Measurements from ENCODE around the gene HECW1. TPM values are rescaled to one million over a fixed set of nuclear protein-coding genes. Genes with fewer than 3 reads are reported as not detected.
A peak's percentile ranks its signal among the peaks of the same experiment; 100 is the strongest.
"Not testable (repeated sequence)": the region's sequence is repeated elsewhere in the genome, so short reads cannot be mapped to it uniquely, and the experiment has no call there.

Gene HECW1
- total RNA-seq, 1 experiment from 2014 or later = not detected

- no peak for DNase-seq (ENCODE audit: low read depth)
Observed at GRCh38 chr7:43465581-43466554, 353.4 kb downstream of the HECW1 start.

- DNase-seq (ENCODE audit: low read depth) = no peak
Observed at GRCh38 chr7:43467406-43467805, 355.0 kb downstream of the HECW1 start.

DNA sequence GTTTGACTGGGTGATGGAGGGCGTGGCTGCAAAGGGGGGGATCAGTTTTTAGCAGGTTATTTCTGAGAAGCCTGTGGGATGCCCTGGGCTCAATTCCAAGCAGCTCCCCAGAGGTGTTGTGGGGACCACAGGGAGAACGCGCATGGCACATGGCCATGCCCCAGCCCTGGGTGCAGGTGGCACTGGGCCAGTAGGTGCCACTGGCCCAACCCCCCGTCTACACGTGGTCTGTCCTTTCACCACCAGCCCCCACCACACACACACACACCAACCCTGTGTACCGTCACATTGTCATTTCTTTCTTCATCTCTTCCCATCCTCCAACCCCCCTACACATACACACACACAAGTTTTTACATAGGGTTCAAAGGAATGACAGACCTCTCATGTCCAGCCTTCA lies 355.4 kb downstream of the HECW1 start:
- no peak for DNase-seq (ENCODE audit: low read depth)

- DNase-seq (ENCODE audit: low read depth) = no peak
Observed at GRCh38 chr7:43469051-43469450, 356.6 kb downstream of the HECW1 start.

DNA sequence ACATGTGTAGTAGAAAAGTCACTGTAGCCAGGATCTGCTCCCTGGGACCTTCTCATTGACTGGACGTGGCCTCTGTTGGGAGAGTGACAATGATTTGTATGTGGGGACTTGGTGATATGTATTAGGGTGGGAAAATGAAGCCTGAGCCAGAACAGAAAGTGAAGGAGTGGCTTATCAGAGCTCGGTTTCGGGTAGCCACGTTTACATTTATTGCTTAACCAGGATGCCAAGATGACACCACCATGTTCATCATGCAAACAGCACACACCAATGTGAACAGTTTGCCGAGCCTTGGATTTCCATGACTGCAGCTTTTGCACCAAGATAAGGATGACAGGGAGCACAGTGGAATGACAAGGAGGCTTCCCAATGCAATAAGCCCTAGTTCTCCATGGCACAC lies 357.7 kb downstream of the HECW1 start:
- no peak for DNase-seq (ENCODE audit: low read depth)

GRCh38 chr7:43475983-43476382 lies 363.5 kb downstream of the HECW1 start:
- no peak for DNase-seq (ENCODE audit: low read depth)

DNA sequence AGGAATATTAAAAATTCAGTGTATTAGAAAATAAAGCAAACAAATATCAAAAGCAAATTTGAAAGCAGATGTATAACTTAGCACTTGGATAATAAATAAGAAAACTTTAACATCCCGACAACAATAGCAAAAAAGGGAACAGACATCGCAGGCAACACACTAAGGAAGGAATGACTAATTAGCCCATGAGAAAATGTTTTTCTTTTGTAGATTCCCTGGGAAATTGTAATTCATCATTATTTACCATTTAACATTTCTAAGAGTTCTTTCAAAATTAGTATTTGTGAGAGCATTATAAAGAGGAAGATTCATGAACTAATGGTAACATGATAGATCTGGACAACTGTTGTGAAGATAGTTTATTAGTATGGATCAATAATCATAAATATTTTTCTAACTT lies 364.4 kb downstream of the HECW1 start:
- DNase-seq (ENCODE audit: low read depth) = no peak

DNA sequence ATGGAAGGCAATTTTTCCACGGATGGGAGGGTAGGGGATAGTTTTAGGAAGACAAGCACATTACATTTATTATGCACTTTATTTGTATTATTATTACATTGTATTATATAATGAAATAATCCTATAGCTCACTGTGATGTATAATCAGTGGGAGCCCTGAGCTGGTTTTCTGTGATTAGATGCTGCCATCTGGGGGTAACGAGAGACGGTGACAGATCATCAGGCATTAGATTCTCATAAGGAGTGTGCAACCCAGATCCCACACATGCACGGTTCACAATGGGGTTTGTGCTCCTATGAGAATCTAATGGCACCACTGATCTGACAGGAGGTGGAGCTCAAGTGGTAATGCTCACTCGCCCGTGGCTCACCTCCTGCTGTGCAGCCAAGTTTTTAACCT lies 366.6 kb downstream of the HECW1 start:
- DNase-seq (ENCODE audit: low read depth) = no peak

GRCh38 chr7:43479543-43479942 lies 367.1 kb downstream of the HECW1 start:
- no peak for DNase-seq (ENCODE audit: low read depth)

DNA sequence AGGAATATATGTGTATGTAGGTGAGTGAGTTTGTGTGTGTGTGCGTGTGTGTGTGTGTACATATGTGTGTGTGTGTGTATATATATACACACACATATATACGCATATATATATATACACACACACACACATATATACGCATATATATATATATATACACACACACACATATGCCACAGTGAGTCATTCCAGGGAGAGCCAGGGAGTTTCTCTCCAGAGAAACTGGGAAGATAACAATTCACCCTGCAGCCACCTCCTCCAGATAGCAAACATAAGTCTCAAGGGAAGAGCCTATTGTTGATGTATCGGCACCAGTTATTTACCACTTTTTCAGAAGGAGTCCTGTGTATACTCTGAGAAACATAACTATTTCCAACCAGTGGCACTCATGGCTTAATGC lies 368.1 kb downstream of the HECW1 start:
- DNase-seq (ENCODE audit: low read depth) = no peak

DNA sequence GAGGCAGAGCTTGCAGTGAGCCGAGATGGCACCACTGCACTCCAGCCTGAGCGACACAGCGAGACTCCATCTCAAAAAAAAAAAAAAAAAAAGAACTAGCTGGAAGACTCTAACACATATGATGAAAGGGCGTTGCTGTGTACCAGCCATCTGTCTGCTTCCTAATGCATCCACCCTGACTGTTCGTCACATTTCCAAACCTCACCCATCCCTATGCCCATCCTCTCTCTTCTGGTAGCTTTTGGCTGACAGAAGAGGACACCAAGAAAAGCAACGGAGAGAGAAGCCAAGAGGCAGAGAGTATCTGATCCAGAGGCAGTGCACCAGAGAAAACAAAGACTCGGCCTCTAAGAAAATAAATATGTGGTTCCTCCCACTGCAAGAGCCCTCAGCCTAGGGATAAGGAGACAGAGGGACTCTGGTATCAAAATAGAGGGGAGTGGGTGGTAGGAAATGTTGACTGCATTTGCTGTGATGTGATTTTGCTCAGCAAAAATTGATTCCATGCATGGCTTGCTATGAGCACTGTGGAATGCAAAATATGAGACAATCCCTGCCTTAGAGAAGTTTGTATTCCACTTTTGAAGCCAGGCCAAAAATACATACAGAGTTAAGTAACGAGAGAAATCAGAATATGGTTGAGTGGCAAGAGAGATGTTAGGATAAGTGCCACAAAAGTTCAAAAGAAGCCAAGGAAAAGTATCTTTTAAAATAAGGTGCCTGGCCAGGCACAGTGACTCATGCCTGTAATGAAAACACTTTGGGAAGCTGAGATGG lies 369.6 kb downstream of the HECW1 start:
- peak; percentile 5 for DNase-seq (ENCODE audit: low read depth)

- no peak for DNase-seq (ENCODE audit: low read depth)
Observed at GRCh38 chr7:43482679-43483252, 370.3 kb downstream of the HECW1 start.

DNA sequence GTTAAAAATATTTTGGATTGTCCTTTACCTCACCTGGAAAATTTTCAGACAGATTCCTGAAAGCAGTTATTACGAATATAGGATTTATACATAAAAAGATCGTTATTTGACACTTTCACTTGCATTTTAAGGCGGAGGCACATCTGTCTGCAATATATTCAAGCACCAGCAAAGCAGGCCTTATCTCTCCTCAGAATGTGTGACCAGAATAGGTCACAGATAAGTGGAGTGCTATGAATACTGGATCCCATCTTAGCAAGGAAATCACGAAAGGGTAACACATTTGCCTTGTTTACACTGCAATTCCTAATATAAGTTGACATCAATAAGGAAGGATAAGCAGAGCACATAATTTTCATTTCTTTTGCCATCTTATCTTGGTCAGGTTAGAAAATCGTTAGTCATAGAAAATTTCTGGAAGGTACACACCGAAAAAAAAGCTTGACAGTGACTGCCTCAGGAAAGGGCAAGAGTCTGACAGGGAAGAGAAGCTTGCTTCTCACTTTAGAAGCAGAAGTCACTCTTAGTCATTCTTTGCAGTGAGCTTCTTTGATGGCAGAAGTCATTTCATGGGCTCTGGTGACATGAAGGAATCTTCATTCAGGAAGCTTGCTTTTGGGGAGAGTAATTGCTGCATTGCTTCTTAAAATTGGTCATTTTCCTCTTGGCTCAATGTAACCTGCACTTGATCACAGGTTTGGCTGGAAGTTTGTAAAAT lies 372.4 kb downstream of the HECW1 start:
- no peak for DNase-seq (ENCODE audit: low read depth)

DNA sequence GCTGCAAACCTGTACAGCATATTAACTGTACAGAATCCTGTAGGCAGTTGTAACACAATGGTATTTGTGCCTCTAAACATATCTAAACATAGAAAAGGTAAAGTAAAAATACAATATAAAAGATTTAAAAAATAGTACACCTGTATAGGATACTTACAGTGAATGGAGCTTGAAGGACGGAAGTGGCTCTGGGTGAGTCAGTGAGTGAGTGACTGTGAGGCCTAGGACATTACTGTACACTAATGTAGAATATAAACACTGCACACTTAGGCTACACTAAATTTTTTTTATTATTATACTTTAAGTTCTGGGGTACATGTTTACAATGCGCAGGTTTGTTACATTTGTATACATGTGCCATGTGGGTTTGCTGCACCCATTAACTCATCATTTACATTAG lies 373.1 kb downstream of the HECW1 start:
- no peak for DNase-seq (ENCODE audit: low read depth)

- not testable (repeated sequence) for DNase-seq (ENCODE audit: low read depth)
Observed at GRCh38 chr7:43486008-43486407, 373.6 kb downstream of the HECW1 start.

DNA sequence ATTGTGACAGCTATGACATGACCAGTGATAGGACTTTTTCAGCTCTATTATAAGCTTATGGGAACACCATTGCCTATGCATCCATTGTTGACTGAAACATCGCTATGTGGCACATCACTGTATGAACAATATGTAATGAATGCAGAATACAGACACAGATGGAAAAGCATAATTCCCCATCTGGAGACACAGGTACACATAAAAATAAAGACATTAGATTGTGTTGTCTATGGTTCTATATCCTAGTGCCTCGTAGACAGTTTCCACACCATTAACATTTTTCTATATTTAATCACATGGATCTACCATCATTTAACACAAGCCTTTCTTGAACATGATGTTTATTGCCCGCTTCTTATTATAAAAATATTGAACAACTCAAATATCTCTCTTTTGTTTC lies 374.2 kb downstream of the HECW1 start:
- no peak for DNase-seq (ENCODE audit: low read depth)

DNA sequence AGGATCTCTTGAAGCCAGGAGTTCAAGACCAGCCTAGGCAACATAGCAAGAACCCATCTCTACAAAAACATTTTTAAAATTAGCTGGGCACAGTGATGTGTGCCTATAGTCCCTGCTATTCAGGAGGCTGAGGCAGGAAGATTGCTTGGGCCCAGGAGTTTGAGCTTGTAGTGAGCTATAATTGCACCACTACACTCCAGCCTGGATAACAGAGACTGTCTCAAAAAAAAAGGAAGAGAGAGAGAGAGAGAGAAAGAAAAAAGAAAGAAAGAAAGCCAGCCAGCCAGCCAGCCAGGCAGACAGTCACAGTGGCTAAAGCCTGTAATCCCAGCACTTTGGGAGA lies 375.3 kb downstream of the HECW1 start:
- no peak for DNase-seq (ENCODE audit: low read depth)

- no peak for DNase-seq (ENCODE audit: low read depth)
Observed at GRCh38 chr7:43489257-43489656, 376.8 kb downstream of the HECW1 start.

DNA sequence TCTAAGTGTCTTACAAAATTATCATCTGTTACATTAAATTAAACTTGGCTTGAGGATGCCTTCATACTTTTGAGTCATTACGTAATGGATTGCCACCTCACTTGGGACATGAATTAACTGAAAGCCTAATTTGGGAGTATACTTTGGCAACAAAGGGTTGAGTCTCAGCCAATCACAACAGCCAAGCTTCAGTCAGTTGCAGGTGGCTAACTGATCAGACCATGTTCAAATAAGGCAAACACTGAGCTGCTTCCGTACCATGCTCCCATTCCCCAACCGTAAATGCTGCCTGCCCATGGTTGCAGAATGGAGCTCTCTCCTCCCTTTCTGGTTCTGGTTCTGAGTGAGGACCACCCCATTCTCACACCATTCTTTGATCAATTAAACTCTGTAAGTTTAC lies 377.6 kb downstream of the HECW1 start:
- DNase-seq (ENCODE audit: low read depth) = no peak

DNA sequence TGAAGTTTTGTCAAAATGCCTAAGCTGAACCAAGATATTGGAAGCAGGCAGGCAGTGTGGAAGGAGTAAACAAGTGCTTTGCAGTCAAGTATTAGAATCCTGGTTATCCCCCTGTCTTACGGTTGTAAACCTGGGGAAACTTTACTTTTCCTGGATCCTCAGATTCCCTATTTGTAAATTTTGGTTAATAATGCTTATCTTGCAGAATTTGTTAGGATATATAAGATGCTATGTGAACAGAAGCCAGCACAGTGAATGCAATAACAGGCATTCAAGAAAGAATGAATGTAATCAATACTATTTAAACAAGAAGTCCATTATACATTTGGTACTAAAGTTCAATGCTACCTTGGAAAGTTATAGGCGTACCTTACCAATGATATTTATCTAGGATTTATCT lies 378.7 kb downstream of the HECW1 start:
- DNase-seq (ENCODE audit: low read depth) = no peak

DNA sequence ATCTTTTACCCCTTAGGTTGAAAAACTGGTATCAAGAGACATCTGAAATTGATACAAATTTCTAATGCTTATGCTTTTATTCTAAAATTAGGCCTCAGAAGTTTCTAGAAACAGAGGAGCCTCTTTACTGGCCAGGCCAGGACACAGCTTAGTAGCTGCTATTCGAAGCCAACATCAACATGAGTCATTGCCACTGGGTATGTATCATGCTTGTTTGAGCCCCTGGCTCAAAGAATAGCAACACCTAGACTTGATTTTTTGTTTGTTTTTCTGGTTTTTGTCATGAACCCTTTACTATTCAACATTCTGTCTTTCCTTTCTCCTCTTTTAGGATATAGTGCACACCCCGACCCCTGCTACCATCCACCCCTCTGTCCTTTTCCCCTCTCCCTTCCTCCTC lies 379.5 kb downstream of the HECW1 start:
- peak; percentile 72 for DNase-seq (ENCODE audit: low read depth)

DNA sequence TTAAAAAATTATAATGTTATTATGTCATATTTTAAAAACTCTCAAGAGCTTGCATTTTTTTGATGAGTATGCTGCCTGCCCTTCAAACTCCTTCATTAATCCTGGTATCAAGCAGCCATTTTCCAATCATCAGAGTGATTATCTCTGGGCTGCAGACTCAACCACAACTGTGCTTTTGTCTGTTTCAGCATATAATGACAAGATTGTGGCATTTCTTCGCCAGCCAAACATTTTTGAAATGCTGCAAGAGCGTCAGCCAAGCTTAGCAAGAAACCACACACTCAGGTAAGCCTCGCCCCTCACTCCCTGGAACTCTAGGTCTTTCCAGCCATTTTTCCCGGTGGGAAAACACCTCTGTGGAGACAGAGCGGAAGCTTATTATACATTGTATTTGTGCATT lies 380.4 kb downstream of the HECW1 start:
- no peak for DNase-seq (ENCODE audit: low read depth)

Data from LHCN-M2 (cell line).